Measurements from ENCODE around the gene GP9.
A peak's percentile ranks its signal among the peaks of the same experiment; 100 is the strongest.

The GP9 gene

DNA sequence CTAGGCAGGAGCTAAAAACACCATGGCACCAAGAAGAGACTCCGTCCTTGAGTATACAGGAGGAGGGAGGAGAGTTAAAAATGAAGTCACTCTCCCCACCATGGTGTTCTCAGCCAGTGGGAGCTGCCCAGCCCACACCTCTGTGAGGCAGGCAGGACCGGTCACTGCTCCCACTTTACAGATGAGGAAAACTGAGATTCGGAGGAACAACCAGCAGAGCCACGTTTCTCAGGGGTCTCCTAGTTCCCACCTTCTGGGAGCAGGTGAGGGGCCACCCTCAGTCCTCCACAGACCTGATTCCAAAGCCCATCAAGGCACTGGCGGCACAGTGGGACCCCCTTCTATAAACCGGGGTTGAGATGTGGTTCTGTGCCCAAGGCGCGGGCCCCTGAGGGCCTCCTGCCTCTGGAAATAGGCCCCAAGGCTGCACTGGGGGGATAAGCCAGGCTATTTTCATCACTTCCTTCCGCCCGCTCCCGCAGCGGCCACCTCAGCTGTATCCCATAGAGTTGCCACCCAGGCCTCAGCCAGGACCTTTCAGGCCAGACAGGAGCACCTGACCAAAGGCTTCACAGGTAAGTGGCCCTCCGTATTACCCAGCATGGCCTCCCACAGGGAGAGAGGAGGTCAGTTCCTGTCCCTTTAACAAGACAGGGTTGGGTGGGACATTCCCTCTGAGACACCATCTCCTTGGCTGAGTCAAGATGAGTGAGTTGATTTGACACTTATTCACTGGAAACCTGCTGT, at the start of gene GP9:
Gene GP9 (plus strand): TSS at position 504 of the 747 bp plus-strand sequence. CDS start 961 bp downstream, outside the sequence.
- no peak within 1 kb of the TSS for H3K4me3 ChIP-seq (ENCODE audit: control insufficient read depth, low read depth, low read length)
- TF ChIP-seq, protein P1, sequence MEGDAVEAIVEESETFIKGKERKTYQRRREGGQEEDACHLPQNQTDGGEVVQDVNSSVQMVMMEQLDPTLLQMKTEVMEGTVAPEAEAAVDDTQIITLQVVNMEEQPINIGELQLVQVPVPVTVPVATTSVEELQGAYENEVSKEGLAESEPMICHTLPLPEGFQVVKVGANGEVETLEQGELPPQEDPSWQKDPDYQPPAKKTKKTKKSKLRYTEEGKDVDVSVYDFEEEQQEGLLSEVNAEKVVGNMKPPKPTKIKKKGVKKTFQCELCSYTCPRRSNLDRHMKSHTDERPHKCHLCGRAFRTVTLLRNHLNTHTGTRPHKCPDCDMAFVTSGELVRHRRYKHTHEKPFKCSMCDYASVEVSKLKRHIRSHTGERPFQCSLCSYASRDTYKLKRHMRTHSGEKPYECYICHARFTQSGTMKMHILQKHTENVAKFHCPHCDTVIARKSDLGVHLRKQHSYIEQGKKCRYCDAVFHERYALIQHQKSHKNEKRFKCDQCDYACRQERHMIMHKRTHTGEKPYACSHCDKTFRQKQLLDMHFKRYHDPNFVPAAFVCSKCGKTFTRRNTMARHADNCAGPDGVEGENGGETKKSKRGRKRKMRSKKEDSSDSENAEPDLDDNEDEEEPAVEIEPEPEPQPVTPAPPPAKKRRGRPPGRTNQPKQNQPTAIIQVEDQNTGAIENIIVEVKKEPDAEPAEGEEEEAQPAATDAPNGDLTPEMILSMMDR (conservative IDR thresholded peaks at IDR 0.05; ENCODE audit: control insufficient read depth, insufficient read depth, low read depth, low read length): no peak
- no peak for DNase-seq (ENCODE audit: low read depth)

DNA sequence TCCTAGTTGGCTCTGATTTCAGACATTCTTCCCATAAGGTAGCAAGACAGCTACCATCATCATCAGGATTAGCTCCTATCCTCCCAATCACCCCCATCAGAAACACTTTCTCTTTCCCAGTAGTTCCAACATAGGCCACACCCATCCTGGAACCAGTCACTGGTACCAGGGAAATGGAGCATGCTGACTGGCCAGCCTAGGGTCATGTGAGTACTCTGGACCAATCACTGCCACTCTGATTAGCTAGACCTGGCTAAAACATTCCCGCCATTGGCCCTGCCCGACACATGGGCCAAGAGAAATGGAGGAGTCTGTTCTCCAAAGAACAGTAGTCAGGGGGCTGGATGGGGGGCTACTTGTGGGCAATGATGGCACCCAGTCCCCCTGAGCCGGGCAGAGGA, 47.1 kb upstream of the GP9 start:
- TF ChIP-seq, protein P1 (conservative IDR thresholded peaks at IDR 0.05; ENCODE audit: control insufficient read depth, insufficient read depth, low read depth, low read length): no peak
- peak; percentile 23 for DNase-seq (ENCODE audit: low read depth)
- no peak overlapping the region for H3K4me3 ChIP-seq (ENCODE audit: control insufficient read depth, low read depth, low read length)

DNA sequence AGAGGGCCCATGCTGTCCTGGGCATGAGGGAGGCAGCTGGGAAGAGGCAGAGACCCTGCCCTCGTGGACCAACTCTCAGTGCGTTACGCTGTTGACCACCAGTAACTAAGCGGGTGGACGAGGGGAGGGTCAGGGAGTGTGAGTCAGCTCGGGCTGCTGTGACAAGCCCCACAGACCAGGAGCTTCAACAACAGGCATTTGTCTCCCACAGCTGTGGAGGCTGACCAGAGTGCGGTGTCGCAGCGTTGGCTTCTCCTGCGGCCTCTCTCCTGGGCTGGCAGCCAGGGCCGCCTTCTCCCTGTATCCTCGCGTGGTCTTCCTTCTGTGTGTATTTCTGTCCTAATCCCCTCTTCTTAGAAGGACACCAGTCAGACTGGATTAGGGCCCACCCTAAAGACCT, 46.4 kb upstream of the GP9 start:
- no peak overlapping the region for H3K4me3 ChIP-seq (ENCODE audit: control insufficient read depth, low read depth, low read length)
- TF ChIP-seq, protein P1 (conservative IDR thresholded peaks at IDR 0.05; ENCODE audit: control insufficient read depth, insufficient read depth, low read depth, low read length): no peak
- DNase-seq (ENCODE audit: low read depth): no peak

DNA sequence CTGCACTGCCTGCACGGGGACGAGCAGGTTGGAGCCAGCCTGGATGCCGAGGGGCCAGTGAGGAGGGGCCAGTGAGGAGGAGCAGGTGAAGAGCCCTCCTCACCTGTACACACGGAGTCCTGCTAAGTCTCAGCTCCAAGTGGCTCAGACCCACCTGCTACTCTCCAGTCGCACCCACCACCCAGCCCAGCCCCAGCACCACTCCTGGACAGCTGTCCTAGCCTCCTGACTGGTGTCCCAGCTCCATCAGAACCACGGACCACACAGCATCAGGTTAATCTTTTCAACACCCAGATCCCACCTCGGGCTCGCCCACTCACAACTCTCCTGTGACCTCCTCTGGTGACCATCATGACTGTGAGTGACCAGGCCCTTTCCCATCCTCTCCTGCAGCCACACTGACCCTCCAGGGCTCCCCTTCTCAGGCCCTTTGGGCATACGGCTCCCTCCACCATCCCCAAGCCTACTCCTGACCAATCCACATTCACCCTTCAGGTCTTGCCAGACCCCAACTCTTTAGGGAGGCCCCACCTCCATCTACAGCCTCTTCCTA, 45.7 kb upstream of the GP9 start:
- TF ChIP-seq, protein P1 (conservative IDR thresholded peaks at IDR 0.05; ENCODE audit: control insufficient read depth, insufficient read depth, low read depth, low read length): no peak
- no peak for DNase-seq (ENCODE audit: low read depth)
- H3K4me3 ChIP-seq (ENCODE audit: control insufficient read depth, low read depth, low read length): no peak overlapping the region

DNA sequence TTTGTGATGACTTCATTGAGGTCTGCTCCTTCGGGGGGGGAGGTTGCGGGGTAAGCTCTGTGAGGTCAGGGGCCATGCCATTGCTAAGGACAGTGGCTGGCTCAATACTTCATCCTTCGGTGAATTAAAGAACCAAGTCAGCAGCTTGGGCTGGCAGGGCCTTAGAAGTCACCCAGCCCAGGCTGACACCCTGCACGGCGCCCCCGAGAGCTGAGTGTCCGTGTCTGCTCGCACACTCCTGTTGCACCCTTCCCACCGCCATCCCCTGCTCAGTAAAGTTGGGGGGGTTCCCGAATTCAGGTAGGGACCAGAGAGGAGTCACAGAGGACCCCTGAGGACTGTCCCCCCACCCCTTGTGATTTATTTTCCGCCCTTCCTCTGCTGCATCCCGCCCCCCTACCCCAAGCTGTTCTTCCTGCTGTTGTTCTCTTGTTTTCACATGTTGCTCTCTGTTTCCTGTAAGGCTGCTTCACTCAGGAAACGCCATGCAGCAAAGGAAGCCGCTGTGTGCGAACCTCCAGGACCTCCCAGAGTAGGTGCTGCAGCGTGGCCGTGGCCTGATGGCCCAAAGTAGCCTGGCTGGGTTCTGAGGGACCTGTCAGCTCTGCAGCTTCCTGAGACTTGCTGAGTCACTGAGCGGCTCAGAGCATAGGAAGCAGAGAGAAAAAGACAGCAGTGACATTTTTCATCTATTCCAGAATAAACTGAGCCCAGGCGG, 45.0 kb upstream of the GP9 start:
- no peak overlapping the region for H3K4me3 ChIP-seq (ENCODE audit: control insufficient read depth, low read depth, low read length)
- DNase-seq (ENCODE audit: low read depth): no peak

DNA sequence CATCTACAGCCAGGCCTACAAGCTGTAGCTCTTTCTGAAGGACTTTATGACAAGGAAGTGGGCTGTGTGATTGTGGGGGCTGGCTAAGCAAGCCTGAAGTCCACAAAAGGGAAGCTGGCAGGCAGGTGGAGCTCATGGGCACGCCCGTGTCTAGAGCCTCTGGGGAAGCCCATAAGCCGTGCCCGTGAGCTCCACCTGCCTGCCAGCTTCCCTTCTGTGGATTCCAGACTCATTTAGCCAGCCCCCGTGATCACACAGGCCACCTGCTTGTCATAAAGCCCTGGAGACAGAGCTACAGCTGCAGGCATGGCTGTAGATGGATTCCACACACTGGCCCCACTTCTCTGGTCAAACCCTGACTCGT, 44.2 kb upstream of the GP9 start:
- H3K4me3 ChIP-seq (ENCODE audit: control insufficient read depth, low read depth, low read length): no peak overlapping the region
- DNase-seq (ENCODE audit: low read depth): no peak
- TF ChIP-seq, protein P1 (conservative IDR thresholded peaks at IDR 0.05; ENCODE audit: control insufficient read depth, insufficient read depth, low read depth, low read length): no peak

More for the DNA sequence above, 45.0 kb upstream of the GP9 start:
- TF ChIP-seq, protein P1 (conservative IDR thresholded peaks at IDR 0.05; ENCODE audit: control insufficient read depth, insufficient read depth, low read depth, low read length): no peak
